ENCODE measurements around the gene PHC2.

The PHC2 gene

GRCh38 chr1:33379631-33380354 lies 51.1 kb downstream of the PHC2 start:
- TF ChIP-seq CTCF (conservative IDR thresholded peaks at IDR 0.05): no peak
- peak overlapping the region; percentile 22 for H3K27ac ChIP-seq

- no peak for TF ChIP-seq CTCF (conservative IDR thresholded peaks at IDR 0.05)
- peak overlapping the region; percentile 93 for H3K27ac ChIP-seq
Observed at GRCh38 chr1:33378976-33379375, 51.9 kb downstream of the PHC2 start.

- peak overlapping the region; percentile 93 for H3K27ac ChIP-seq
- no peak for TF ChIP-seq CTCF (conservative IDR thresholded peaks at IDR 0.05)
Observed at GRCh38 chr1:33378524-33378923, 52.4 kb downstream of the PHC2 start.

GRCh38 chr1:33377756-33378155 lies 53.1 kb downstream of the PHC2 start:
- peak overlapping the region; percentile 93 for H3K27ac ChIP-seq
- TF ChIP-seq CTCF (conservative IDR thresholded peaks at IDR 0.05): no peak

GRCh38 chr1:33377013-33377412 lies 53.9 kb downstream of the PHC2 start:
- peak overlapping the region; percentile 93 for H3K27ac ChIP-seq
- TF ChIP-seq CTCF (conservative IDR thresholded peaks at IDR 0.05): no peak

GRCh38 chr1:33375316-33375715 lies 55.6 kb downstream of the PHC2 start:
- TF ChIP-seq CTCF (conservative IDR thresholded peaks at IDR 0.05): no peak
- H3K27ac ChIP-seq: peak overlapping the region; percentile 93; the same call in 1 of the 2 replicates

- TF ChIP-seq CTCF (conservative IDR thresholded peaks at IDR 0.05): no peak
- H3K27ac ChIP-seq: no peak overlapping the region
Observed at GRCh38 chr1:33374336-33375105, 56.4 kb downstream of the PHC2 start.
